Erythroblast (primary cell): ENCODE results near the gene FAM181B.

ENCODE experiments used
- GATA1 ChIP-seq: IDR thresholded peaks from 2 replicates; pipeline ENCODE4 v1.6.1; 2011; ENCODE audit warnings: low read depth, mild to moderate bottlenecking, control low read depth, low read length, moderate library complexity
- POLR2A ChIP-seq: IDR thresholded peaks from 2 replicates; pipeline ENCODE4 v1.6.1; 2011; ENCODE audit warnings: mild to moderate bottlenecking, low read length

DNA sequence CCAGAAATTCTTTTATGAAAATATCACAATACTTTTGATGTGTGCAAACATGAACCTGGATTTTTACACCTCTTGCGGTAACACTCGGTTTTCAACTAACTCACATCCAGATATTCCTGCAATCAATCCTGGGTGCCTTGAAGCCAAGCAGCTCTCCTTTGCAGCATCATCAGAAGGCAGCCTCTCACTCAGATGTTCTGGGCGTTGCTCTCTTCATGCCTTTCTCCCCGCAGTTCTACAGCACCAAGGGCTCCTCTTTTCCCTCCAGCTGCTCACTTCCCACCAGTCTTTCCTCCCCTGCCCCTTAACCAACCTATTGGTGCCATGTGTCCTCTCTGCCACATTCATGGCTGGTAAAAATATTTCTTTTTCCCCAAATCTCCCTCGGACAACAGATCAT lies 2.9 kb downstream of the FAM181B start:
- TF ChIP-seq POLR2A (no peak), GATA1 (no peak)
